ENCODE results near the gene UGDH.
"Not testable (repeated sequence)": the region's sequence is repeated elsewhere in the genome, so short reads cannot be mapped to it uniquely, and the experiment has no call there.

Gene UGDH

GRCh38 chr4:39516407-39516966, 10.8 kb downstream of the UGDH start:
- H3K36me3 ChIP-seq (ENCODE audit: insufficient read depth, low read length): peaks cover 12% of the 10 kb centered on the region; the same call in 1 of the 2 replicates
- H3K79me2 ChIP-seq (ENCODE audit: insufficient read depth, low read length): no peaks in the 10 kb centered on the region
- no peaks in the 10 kb centered on the region for H3K27me3 ChIP-seq (ENCODE audit: insufficient read depth, low read length, poor library complexity, severe bottlenecking)

GRCh38 chr4:39515669-39516401, 11.4 kb downstream of the UGDH start:
- H3K79me2 ChIP-seq (ENCODE audit: insufficient read depth, low read length); H3F3A ChIP-seq (ENCODE audit: low read depth); H3K4me2 ChIP-seq (ENCODE audit: low read depth, low read length, poor library complexity, severe bottlenecking): not testable (repeated sequence)

More at GRCh38 chr4:39516407-39516966, 10.8 kb downstream of the UGDH start:
- TF ChIP-seq CTCF (conservative IDR thresholded peaks at IDR 0.05; ENCODE audit: low read length): no peak
- no peak for TF ChIP-seq EZH2phosphoT487 (IDR thresholded peaks at IDR 0.05; ENCODE audit: borderline replicate concordance)
- no peaks in the 10 kb centered on the region for H3K4me1 ChIP-seq (ENCODE audit: insufficient read depth, low read length, poor library complexity, severe bottlenecking)
- H3K9me2 ChIP-seq (replicated peaks; ENCODE audit: low read depth, low read length): no peaks in the 10 kb centered on the region
- no peak overlapping the region for H3K9ac ChIP-seq (ENCODE audit: low read depth, low read length, poor library complexity, severe bottlenecking)
- H2AFZ ChIP-seq (ENCODE audit: low read length): no peak overlapping the region
- no peaks in the 10 kb centered on the region for H3F3A ChIP-seq (ENCODE audit: low read depth)
- H3K9me3 ChIP-seq (ENCODE audit: insufficient read depth, low read depth, low read length): no peaks in the 10 kb centered on the region
- H3K4me3 ChIP-seq (ENCODE audit: low read length, poor library complexity, severe bottlenecking): no peak overlapping the region
- H4K20me1 ChIP-seq (ENCODE audit: insufficient read depth, low read length, poor library complexity, severe bottlenecking): peaks cover 5% of the 10 kb centered on the region
- H3K4me2 ChIP-seq (ENCODE audit: low read depth, low read length, poor library complexity, severe bottlenecking): no peak overlapping the region

GRCh38 chr4:39514888-39515401, 12.3 kb downstream of the UGDH start:
- Histone ChIP-seq H3F3A (ENCODE audit: low read depth) (no peaks in the 10 kb centered on the region), H3K4me2 (ENCODE audit: low read depth, low read length, poor library complexity, severe bottlenecking) (no peak overlapping the region), H3K36me3 (ENCODE audit: insufficient read depth, low read length) (peaks cover 19% of the 10 kb centered on the region; the same call in 1 of the 2 replicates), H2AFZ (ENCODE audit: low read length) (no peak overlapping the region), H3K4me1 (ENCODE audit: insufficient read depth, low read length, poor library complexity, severe bottlenecking) (no peaks in the 10 kb centered on the region), H3K9ac (ENCODE audit: low read depth, low read length, poor library complexity, severe bottlenecking) (no peak overlapping the region), H3K9me3 (ENCODE audit: insufficient read depth, low read depth, low read length) (no peaks in the 10 kb centered on the region), H3K27me3 (ENCODE audit: insufficient read depth, low read length, poor library complexity, severe bottlenecking) (no peaks in the 10 kb centered on the region), H3K9me2 (replicated peaks; ENCODE audit: low read depth, low read length) (no peaks in the 10 kb centered on the region), H4K20me1 (ENCODE audit: insufficient read depth, low read length, poor library complexity, severe bottlenecking) (peaks cover 3% of the 10 kb centered on the region), H3K79me2 (ENCODE audit: insufficient read depth, low read length) (no peaks in the 10 kb centered on the region), H3K4me3 (ENCODE audit: low read length, poor library complexity, severe bottlenecking) (no peak overlapping the region)
- TF ChIP-seq CTCF (conservative IDR thresholded peaks at IDR 0.05; ENCODE audit: low read length) (no peak), EZH2phosphoT487 (IDR thresholded peaks at IDR 0.05; ENCODE audit: borderline replicate concordance) (no peak)

More at GRCh38 chr4:39515669-39516401, 11.4 kb downstream of the UGDH start:
- H3K9ac ChIP-seq (ENCODE audit: low read depth, low read length, poor library complexity, severe bottlenecking); H3K4me1 ChIP-seq (ENCODE audit: insufficient read depth, low read length, poor library complexity, severe bottlenecking); H4K20me1 ChIP-seq (ENCODE audit: insufficient read depth, low read length, poor library complexity, severe bottlenecking); H3K9me3 ChIP-seq (ENCODE audit: insufficient read depth, low read depth, low read length); H3K9me2 ChIP-seq (replicated peaks; ENCODE audit: low read depth, low read length); H3K4me3 ChIP-seq (ENCODE audit: low read length, poor library complexity, severe bottlenecking); H3K27me3 ChIP-seq (ENCODE audit: insufficient read depth, low read length, poor library complexity, severe bottlenecking); H2AFZ ChIP-seq (ENCODE audit: low read length): not testable (repeated sequence)
- H3K36me3 ChIP-seq (ENCODE audit: insufficient read depth, low read length): peaks cover 12% of the 10 kb centered on the region; the same call in 1 of the 2 replicates

GRCh38 chr4:39514266-39514665, 13.0 kb downstream of the UGDH start:
- not testable (repeated sequence) for H3K9me2 ChIP-seq (replicated peaks; ENCODE audit: low read depth, low read length); H3K4me2 ChIP-seq (ENCODE audit: low read depth, low read length, poor library complexity, severe bottlenecking); H4K20me1 ChIP-seq (ENCODE audit: insufficient read depth, low read length, poor library complexity, severe bottlenecking); H3K27me3 ChIP-seq (ENCODE audit: insufficient read depth, low read length, poor library complexity, severe bottlenecking); H3K79me2 ChIP-seq (ENCODE audit: insufficient read depth, low read length); H3K4me1 ChIP-seq (ENCODE audit: insufficient read depth, low read length, poor library complexity, severe bottlenecking); H3K9ac ChIP-seq (ENCODE audit: low read depth, low read length, poor library complexity, severe bottlenecking); H3K4me3 ChIP-seq (ENCODE audit: low read length, poor library complexity, severe bottlenecking); H2AFZ ChIP-seq (ENCODE audit: low read length); H3K9me3 ChIP-seq (ENCODE audit: insufficient read depth, low read depth, low read length); H3F3A ChIP-seq (ENCODE audit: low read depth)
- H3K36me3 ChIP-seq (ENCODE audit: insufficient read depth, low read length): peaks cover 26% of the 10 kb centered on the region; the same call in 1 of the 2 replicates
